HL-60 (cell line): ENCODE results near the gene USH2A.

Experiments
- DNase-seq, 2 experiments: peaks; one replicate each; pipeline ENCODE4 v3.0.0-alpha.2; 2010 to 2020; ENCODE audit warnings: low read depth in 1 of 2, low spot score in 1 of 2
- H3K27ac ChIP-seq: fragments of 250-450 bp; sonication (Bioruptor Pico); replicated peaks from 2 replicates; pipeline ENCODE4 v1.5.1; 2020; ENCODE audit warnings: mild to moderate bottlenecking, moderate library complexity
- H3K27me3 ChIP-seq: fragments of 250-450 bp; sonication (Bioruptor Pico); 2 replicates; pipeline ENCODE4 v1.5.1; 2021; ENCODE audit warnings: mild to moderate bottlenecking, moderate library complexity; ENCODE audit not compliant: insufficient read depth, poor library complexity, severe bottlenecking
- H3K4me3 ChIP-seq: replicated peaks from 2 replicates; pipeline ENCODE4 v1.5.1; 2011; ENCODE audit warnings: mild to moderate bottlenecking, control low read depth, low read length; ENCODE audit not compliant: insufficient read depth
- CTCF ChIP-seq: IDR thresholded peaks from one replicate; pipeline ENCODE4 v1.5.1; 2011; ENCODE audit warnings: low read length, control low read depth, inconsistent platforms; ENCODE audit not compliant: insufficient read depth
- GABPA ChIP-seq: IDR thresholded peaks from 2 replicates; pipeline ENCODE4 v1.6.1; 2012; ENCODE audit warnings: low read depth
- POLR2AphosphoS5 ChIP-seq: IDR thresholded peaks from 2 replicates; pipeline ENCODE4 v1.6.1; 2012; ENCODE audit warnings: low read depth
- REST ChIP-seq: IDR thresholded peaks from 2 replicates; pipeline ENCODE4 v1.6.1; 2012; ENCODE audit warnings: low read depth; ENCODE audit not compliant: insufficient replicate concordance
- SPI1 ChIP-seq: IDR thresholded peaks from 2 replicates; pipeline ENCODE4 v1.6.1; 2012; ENCODE audit warnings: low read depth, mild to moderate bottlenecking, borderline replicate concordance

Gene USH2A

GRCh38 chr1:215786997-215787396 is 636.3 kb downstream of the USH2A start:
- Histone ChIP-seq H3K27ac (no peak overlapping the region), H3K4me3 (no peak overlapping the region), H3K27me3 (no peaks in the 10 kb centered on the region)
- TF ChIP-seq POLR2AphosphoS5 (no peak), SPI1 (no peak), REST (no peak), GABPA (no peak), CTCF (no peak)
- DNase-seq = no peak

DNA sequence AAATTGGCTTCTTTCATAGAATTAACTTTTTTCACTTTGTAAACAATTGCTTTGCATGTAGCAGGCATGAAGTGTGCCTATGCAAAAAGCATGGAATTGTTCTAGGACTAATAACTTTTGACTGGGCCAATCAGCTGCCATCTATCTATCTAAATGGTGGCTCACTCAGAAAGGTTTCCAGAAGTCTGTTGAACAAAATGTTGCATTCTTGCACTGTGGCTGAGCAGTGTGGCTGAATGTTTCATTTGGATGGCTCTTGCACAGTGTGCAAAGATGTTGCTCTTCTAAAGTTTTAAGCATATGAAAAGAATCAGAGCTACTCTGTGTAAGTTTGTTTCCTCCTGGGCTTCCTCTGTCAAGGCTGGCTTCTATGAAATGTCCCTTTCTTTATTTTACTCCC is 642.6 kb downstream of the USH2A start:
- TF ChIP-seq REST (no peak), SPI1 (no peak), CTCF (no peak), POLR2AphosphoS5 (no peak), GABPA (no peak)
- no peak overlapping the region for H3K4me3 ChIP-seq
- no peaks in the 10 kb centered on the region for H3K27me3 ChIP-seq
- DNase-seq = no peak
- no peak overlapping the region for H3K27ac ChIP-seq

DNA sequence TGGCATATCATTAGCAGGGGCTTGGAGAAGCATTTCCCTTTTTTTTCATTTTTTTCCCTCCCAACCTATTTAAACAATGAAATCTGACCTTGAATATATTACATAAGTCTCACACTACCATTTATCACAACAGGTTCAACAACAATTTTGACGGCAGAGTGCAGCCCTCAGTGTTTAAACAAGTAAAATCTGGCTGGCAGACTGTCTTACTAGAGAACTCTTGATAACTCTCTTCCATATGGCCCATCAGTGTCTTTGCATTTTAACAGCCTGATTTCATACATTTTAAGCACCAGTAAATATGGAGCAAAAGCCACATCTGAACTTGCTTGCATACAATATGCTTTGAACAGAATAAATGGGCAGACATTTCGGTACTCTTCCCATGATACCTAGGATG is 643.1 kb downstream of the USH2A start:
- TF ChIP-seq REST = no peak
- TF ChIP-seq SPI1 = no peak
- no peak for TF ChIP-seq GABPA
- no peak for TF ChIP-seq CTCF
- TF ChIP-seq POLR2AphosphoS5 = no peak
- no peaks in the 10 kb centered on the region for H3K27me3 ChIP-seq
- no peak for DNase-seq
- H3K4me3 ChIP-seq = no peak overlapping the region
- no peak overlapping the region for H3K27ac ChIP-seq
